Measurements from ENCODE around the gene CSTPP1. TPM values are rescaled to one million over a fixed set of nuclear protein-coding genes. Genes with fewer than 3 reads are reported as not detected.

The CSTPP1 gene
- total RNA-seq, 1 donor from 2014 or later: 9.6 TPM

GRCh38 chr11:47144541-47144940 is 208.0 kb downstream of the CSTPP1 start:
- intact Hi-C loops (cut with micrococcal nuclease): no loop called here
- DNase-seq (no peak), ATAC-seq (no peak)

- DNase-seq (no peak), ATAC-seq (no peak)
- intact Hi-C loops (cut with micrococcal nuclease): no loop called here
Measured at GRCh38 chr11:47147250-47147649, 210.7 kb downstream of the CSTPP1 start.

GRCh38 chr11:47147681-47148080 is 211.1 kb downstream of the CSTPP1 start:
- DNase-seq (no peak), ATAC-seq (no peak)
- intact Hi-C loops (cut with micrococcal nuclease): no loop called here

GRCh38 chr11:47148270-47148669 is 211.7 kb downstream of the CSTPP1 start:
- DNase-seq (no peak), ATAC-seq (no peak)
- intact Hi-C loops (cut with micrococcal nuclease): no loop called here

- DNase-seq (no peak), ATAC-seq (peak; percentile 80)
- intact Hi-C loops (cut with micrococcal nuclease): no loop called here
Measured at GRCh38 chr11:47148903-47149531, 212.5 kb downstream of the CSTPP1 start.

- intact Hi-C loops (cut with micrococcal nuclease): no loop called here
- DNase-seq (no peak), ATAC-seq (no peak)
Measured at GRCh38 chr11:47149782-47150181, 213.2 kb downstream of the CSTPP1 start.

- intact Hi-C loops (cut with micrococcal nuclease): loop anchor here (2.0 kb wide), 1 partner anchor 264 kb away; no protein-coding TSS in a partner anchor
- ATAC-seq (peak; percentile 9), DNase-seq (no peak)
Measured at GRCh38 chr11:47152126-47152952, 215.8 kb downstream of the CSTPP1 start.

GRCh38 chr11:47152953-47153950 is 216.7 kb downstream of the CSTPP1 start:
- ATAC-seq (peak; percentile 78), DNase-seq (peak; percentile 85)
- intact Hi-C loops (cut with micrococcal nuclease): loop anchor here (2.0 kb wide), 1 partner anchor 264 kb away; no protein-coding TSS in a partner anchor

- intact Hi-C loops (cut with micrococcal nuclease): no loop called here
- ATAC-seq (no peak), DNase-seq (no peak)
Measured at GRCh38 chr11:47154616-47155570, 218.3 kb downstream of the CSTPP1 start.

- ATAC-seq (no peak), DNase-seq (no peak)
- intact Hi-C loops (cut with micrococcal nuclease): no loop called here
Measured at GRCh38 chr11:47155879-47156278, 219.3 kb downstream of the CSTPP1 start.

GRCh38 chr11:47156333-47156732 is 219.8 kb downstream of the CSTPP1 start:
- ATAC-seq (no peak), DNase-seq (no peak)
- intact Hi-C loops (cut with micrococcal nuclease): no loop called here

- intact Hi-C loops (cut with micrococcal nuclease): no loop called here
- ATAC-seq: no peak
Measured at GRCh38 chr11:47156951-47157350, 220.4 kb downstream of the CSTPP1 start.

GRCh38 chr11:47157805-47158204 is 221.2 kb downstream of the CSTPP1 start:
- DNase-seq: no peak
- no peak for ATAC-seq
- intact Hi-C loops (cut with micrococcal nuclease): no loop called here

More at GRCh38 chr11:47156951-47157350, 220.4 kb downstream of the CSTPP1 start:
- DNase-seq: no peak

- ATAC-seq (no peak), DNase-seq (no peak)
- intact Hi-C loops (cut with micrococcal nuclease): no loop called here
Measured at GRCh38 chr11:47158242-47158641, 221.7 kb downstream of the CSTPP1 start.

GRCh38 chr11:47160753-47161133 is 224.2 kb downstream of the CSTPP1 start:
- ATAC-seq (peak; percentile 4), DNase-seq (no peak)
- intact Hi-C loops (cut with micrococcal nuclease): no loop called here

GRCh38 chr11:47161134-47161854 is 224.7 kb downstream of the CSTPP1 start:
- intact Hi-C loops (cut with micrococcal nuclease): no loop called here
- ATAC-seq (peak; percentile 76), DNase-seq (peak; percentile 71)

GRCh38 chr11:47161890-47162289 is 225.3 kb downstream of the CSTPP1 start:
- DNase-seq (no peak), ATAC-seq (no peak)
- intact Hi-C loops (cut with micrococcal nuclease): no loop called here

- no peak for DNase-seq
- intact Hi-C loops (cut with micrococcal nuclease): no loop called here
- ATAC-seq: peak; percentile 1
Measured at GRCh38 chr11:47162426-47162825, 225.9 kb downstream of the CSTPP1 start.
